Measurements from ENCODE around the gene TM4SF4.

The TM4SF4 gene

DNA sequence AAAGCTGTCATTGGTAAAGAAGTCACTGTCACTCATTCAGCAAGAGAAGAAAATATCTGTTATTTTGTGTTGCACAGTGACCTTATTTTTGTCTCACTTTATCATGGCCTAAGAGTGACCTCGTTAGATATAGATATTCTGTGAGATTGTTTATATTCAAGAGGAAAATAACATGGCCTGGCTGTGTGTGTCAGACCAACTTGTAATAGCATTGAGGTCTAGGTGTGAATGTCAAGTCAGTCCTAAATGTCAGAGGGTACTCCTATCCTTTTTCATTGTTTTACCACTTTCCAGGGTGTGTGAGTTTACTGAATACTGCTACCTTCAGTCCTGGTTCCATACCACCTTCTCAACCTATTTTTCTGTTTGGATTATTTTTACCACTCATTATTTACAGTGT, 18.5 kb upstream of the TM4SF4 start:
- Histone ChIP-seq H3K9me2 (replicated peaks; ENCODE audit: low read depth, low read length) (no peaks in the 10 kb centered on the region), H3K27me3 (ENCODE audit: insufficient read depth, low read length, poor library complexity, severe bottlenecking) (peaks cover 5% of the 10 kb centered on the region), H3K79me2 (ENCODE audit: insufficient read depth, low read length) (no peaks in the 10 kb centered on the region), H4K20me1 (ENCODE audit: insufficient read depth, low read length, poor library complexity, severe bottlenecking) (no peaks in the 10 kb centered on the region), H3K4me3 (ENCODE audit: low read length, poor library complexity, severe bottlenecking) (no peak overlapping the region), H3K9me3 (ENCODE audit: insufficient read depth, low read depth, low read length) (0 out of 2 replicates have a peak, but pooled peaks cover 6% of the 10 kb centered on the region), H3K9ac (ENCODE audit: low read depth, low read length, poor library complexity, severe bottlenecking) (no peak overlapping the region), H3F3A (ENCODE audit: low read depth) (no peaks in the 10 kb centered on the region), H3K36me3 (ENCODE audit: insufficient read depth, low read length) (no peaks in the 10 kb centered on the region), H2AFZ (ENCODE audit: low read length) (no peak overlapping the region), H3K4me1 (ENCODE audit: insufficient read depth, low read length, poor library complexity, severe bottlenecking) (no peaks in the 10 kb centered on the region), H3K4me2 (ENCODE audit: low read depth, low read length, poor library complexity, severe bottlenecking) (no peak overlapping the region)
- TF ChIP-seq, protein P1, sequence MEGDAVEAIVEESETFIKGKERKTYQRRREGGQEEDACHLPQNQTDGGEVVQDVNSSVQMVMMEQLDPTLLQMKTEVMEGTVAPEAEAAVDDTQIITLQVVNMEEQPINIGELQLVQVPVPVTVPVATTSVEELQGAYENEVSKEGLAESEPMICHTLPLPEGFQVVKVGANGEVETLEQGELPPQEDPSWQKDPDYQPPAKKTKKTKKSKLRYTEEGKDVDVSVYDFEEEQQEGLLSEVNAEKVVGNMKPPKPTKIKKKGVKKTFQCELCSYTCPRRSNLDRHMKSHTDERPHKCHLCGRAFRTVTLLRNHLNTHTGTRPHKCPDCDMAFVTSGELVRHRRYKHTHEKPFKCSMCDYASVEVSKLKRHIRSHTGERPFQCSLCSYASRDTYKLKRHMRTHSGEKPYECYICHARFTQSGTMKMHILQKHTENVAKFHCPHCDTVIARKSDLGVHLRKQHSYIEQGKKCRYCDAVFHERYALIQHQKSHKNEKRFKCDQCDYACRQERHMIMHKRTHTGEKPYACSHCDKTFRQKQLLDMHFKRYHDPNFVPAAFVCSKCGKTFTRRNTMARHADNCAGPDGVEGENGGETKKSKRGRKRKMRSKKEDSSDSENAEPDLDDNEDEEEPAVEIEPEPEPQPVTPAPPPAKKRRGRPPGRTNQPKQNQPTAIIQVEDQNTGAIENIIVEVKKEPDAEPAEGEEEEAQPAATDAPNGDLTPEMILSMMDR (conservative IDR thresholded peaks at IDR 0.05; ENCODE audit: low read length): no peak
- no peak for TF ChIP-seq EZH2phosphoT487 (IDR thresholded peaks at IDR 0.05; ENCODE audit: borderline replicate concordance)

DNA sequence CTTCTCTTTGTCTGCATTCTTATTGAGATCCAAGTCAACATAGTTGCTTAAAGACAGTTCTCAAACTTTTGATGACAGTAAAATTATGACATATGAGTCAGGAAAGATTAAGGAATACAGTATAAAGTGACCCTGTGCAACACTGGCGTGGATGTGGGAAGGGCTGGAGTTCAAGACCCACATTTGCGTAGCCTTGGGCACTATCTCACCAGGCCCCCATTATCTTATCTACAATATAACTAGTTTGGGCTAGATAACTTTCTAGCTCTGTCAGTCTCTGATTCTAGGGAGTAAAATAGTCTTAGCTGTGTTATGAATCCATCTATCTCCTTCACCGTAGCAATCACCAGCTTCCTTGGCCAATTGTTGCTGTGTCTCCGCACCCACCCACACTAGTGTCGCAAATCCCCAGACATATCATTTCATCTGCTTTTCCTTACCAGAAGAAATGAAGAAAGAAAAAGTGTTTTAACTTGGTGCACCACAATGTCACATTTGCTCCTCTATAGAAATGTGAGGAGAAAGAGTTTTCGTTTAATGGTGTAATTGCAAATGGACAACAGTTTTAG, 14.9 kb upstream of the TM4SF4 start:
- H2AFZ ChIP-seq (ENCODE audit: low read length): no peak overlapping the region
- TF ChIP-seq, protein P1 (conservative IDR thresholded peaks at IDR 0.05; ENCODE audit: low read length): no peak
- TF ChIP-seq EZH2phosphoT487 (IDR thresholded peaks at IDR 0.05; ENCODE audit: borderline replicate concordance): no peak
- no peaks in the 10 kb centered on the region for H4K20me1 ChIP-seq (ENCODE audit: insufficient read depth, low read length, poor library complexity, severe bottlenecking)
- no peaks in the 10 kb centered on the region for H3F3A ChIP-seq (ENCODE audit: low read depth)
- H3K4me3 ChIP-seq (ENCODE audit: low read length, poor library complexity, severe bottlenecking): no peak overlapping the region
- H3K9me2 ChIP-seq (replicated peaks; ENCODE audit: low read depth, low read length): no peaks in the 10 kb centered on the region
- no peak overlapping the region for H3K4me2 ChIP-seq (ENCODE audit: low read depth, low read length, poor library complexity, severe bottlenecking)
- no peaks in the 10 kb centered on the region for H3K79me2 ChIP-seq (ENCODE audit: insufficient read depth, low read length)
- no peak overlapping the region for H3K9ac ChIP-seq (ENCODE audit: low read depth, low read length, poor library complexity, severe bottlenecking)
- no peaks in the 10 kb centered on the region for H3K36me3 ChIP-seq (ENCODE audit: insufficient read depth, low read length)
- no peaks in the 10 kb centered on the region for H3K4me1 ChIP-seq (ENCODE audit: insufficient read depth, low read length, poor library complexity, severe bottlenecking)
- no peaks in the 10 kb centered on the region for H3K27me3 ChIP-seq (ENCODE audit: insufficient read depth, low read length, poor library complexity, severe bottlenecking)
- H3K9me3 ChIP-seq (ENCODE audit: insufficient read depth, low read depth, low read length): no peaks in the 10 kb centered on the region

DNA sequence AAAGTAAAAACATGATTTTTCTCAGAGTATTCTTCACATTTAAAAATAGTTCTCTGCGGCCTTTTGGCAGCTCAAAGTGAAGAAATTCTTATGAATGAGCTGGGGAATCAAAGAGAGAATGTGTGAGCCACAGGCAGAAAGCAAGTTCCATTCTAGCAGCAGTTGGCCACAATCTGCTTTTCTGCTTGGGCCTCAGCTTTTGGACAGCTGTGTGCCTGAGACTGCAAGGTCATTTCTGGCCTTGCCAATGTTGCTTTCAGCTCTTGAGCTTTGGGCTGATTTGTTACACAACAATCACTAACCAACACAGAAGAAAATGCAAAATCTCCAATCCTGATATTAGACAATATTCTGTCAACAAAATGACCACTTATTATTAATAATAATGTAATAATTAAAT, 14.4 kb upstream of the TM4SF4 start:
- H3K4me2 ChIP-seq (ENCODE audit: low read depth, low read length, poor library complexity, severe bottlenecking): no peak overlapping the region

More for the DNA sequence above, 14.4 kb upstream of the TM4SF4 start:
- Histone ChIP-seq H3K79me2 (ENCODE audit: insufficient read depth, low read length) (no peaks in the 10 kb centered on the region), H3K4me1 (ENCODE audit: insufficient read depth, low read length, poor library complexity, severe bottlenecking) (no peaks in the 10 kb centered on the region), H3K4me3 (ENCODE audit: low read length, poor library complexity, severe bottlenecking) (no peak overlapping the region), H3K27me3 (ENCODE audit: insufficient read depth, low read length, poor library complexity, severe bottlenecking) (no peaks in the 10 kb centered on the region), H2AFZ (ENCODE audit: low read length) (no peak overlapping the region), H3K9me3 (ENCODE audit: insufficient read depth, low read depth, low read length) (no peaks in the 10 kb centered on the region), H3K9me2 (replicated peaks; ENCODE audit: low read depth, low read length) (no peaks in the 10 kb centered on the region), H3F3A (ENCODE audit: low read depth) (no peaks in the 10 kb centered on the region), H4K20me1 (ENCODE audit: insufficient read depth, low read length, poor library complexity, severe bottlenecking) (no peaks in the 10 kb centered on the region), H3K36me3 (ENCODE audit: insufficient read depth, low read length) (no peaks in the 10 kb centered on the region), H3K9ac (ENCODE audit: low read depth, low read length, poor library complexity, severe bottlenecking) (no peak overlapping the region)
- TF ChIP-seq, protein P1 (conservative IDR thresholded peaks at IDR 0.05; ENCODE audit: low read length): no peak
- TF ChIP-seq EZH2phosphoT487 (IDR thresholded peaks at IDR 0.05; ENCODE audit: borderline replicate concordance): no peak

All from Loucy (cell line).